GM12878 (cell line): ENCODE measurements around the gene PTCD3. TPM values are rescaled to one million over a fixed set of nuclear protein-coding genes. Genes with fewer than 3 reads are reported as not detected.

Source experiments
- ATAC-seq: fragments of 200-7000 bp; cut with Tn5 transposase; 3 replicates; pipeline ENCODE4 v1.9.1; 2020; ENCODE audit warnings: mild to moderate bottlenecking, moderate library complexity
- BruUV-seq: library from RNA; stranded (reverse); fragments of 400-500 nt; replicated peaks from 2 replicates; lab custom pipeline; 2021; lab: Mats Ljungman, UMichigan
- CTCF ChIA-PET: fragments of 300-600 bp; sonication (Branson Sonifier 250); formaldehyde crosslinking; extraction: SDS; loops from one replicate; lab custom pipeline; 2021; ENCODE audit warnings: inconsistent platforms; lab: Yijun Ruan, JAX
- POLR2A ChIA-PET: fragments of 350-600 bp; formaldehyde crosslinking; extraction: SDS; loops from one replicate; lab custom pipeline; 2021; ENCODE audit warnings: inconsistent platforms; lab: Charles Lee
- RAD21 ChIA-PET: fragments of 300-600 bp; sonication (Branson Sonifier 250); formaldehyde crosslinking; loops from one replicate; lab custom pipeline; 2023; ENCODE audit warnings: antibody characterized with exemption; ENCODE audit not compliant: unreplicated experiment; lab: Charles Lee
- SMC1A ChIA-PET: fragments of 300-600 bp; sonication (Branson Sonifier 250); formaldehyde crosslinking; loops from one replicate; lab custom pipeline; 2023; ENCODE audit not compliant: unreplicated experiment, uncharacterized antibody; lab: Charles Lee
- DNase-seq: peaks from one replicate; pipeline ENCODE4 v3.0.0-alpha.2; 2011; ENCODE audit warnings: low read depth, low spot score
- FAIRE-seq: peaks from 3 replicates; lab custom pipeline; 2011; peaks lifted over from hg19 to GRCh38; lab: Jason Lieb, UNC
- H2AFZ ChIP-seq: 2 replicates; pipeline ENCODE4 v1.6.0; 2011; ENCODE audit warnings: low read depth, low read length, control low read depth; ENCODE audit not compliant: control insufficient read depth
- H3K27ac ChIP-seq: 2 replicates; pipeline ENCODE4 v1.5.1; 2011; ENCODE audit warnings: control low read depth; ENCODE audit not compliant: control insufficient read depth, insufficient read depth
- H3K27me3 ChIP-seq, 2 experiments: replicated peaks in 1 of 2; 2 replicates each; pipeline versions ENCODE4 v1.6.0 to v1.6.1; 2011; ENCODE audit warnings: low read length in 1 of 2; ENCODE audit not compliant: control insufficient read depth in 2 of 2, insufficient read depth in 2 of 2
- H3K36me3 ChIP-seq, 2 experiments: 2 replicates each; pipeline ENCODE4 v1.5.1; 2011; ENCODE audit warnings: low read length in 1 of 2; ENCODE audit not compliant: control insufficient read depth in 2 of 2, insufficient read depth in 2 of 2
- H3K4me1 ChIP-seq: 2 replicates; pipeline ENCODE4 v1.6.1; 2011; ENCODE audit warnings: mild to moderate bottlenecking, low read length, moderate library complexity, mixed read lengths; ENCODE audit not compliant: control insufficient read depth, insufficient read depth
- H3K4me2 ChIP-seq: 2 replicates; pipeline ENCODE4 v1.6.0; 2011; ENCODE audit warnings: control low read depth; ENCODE audit not compliant: control insufficient read depth, insufficient read depth
- H3K4me3 ChIP-seq: fragments of 200-600 bp; sonication (generic); 2 replicates; pipeline ENCODE4 v1.5.1; 2016
- H3K79me2 ChIP-seq: 2 replicates; pipeline ENCODE4 v1.6.0; 2011; ENCODE audit warnings: low read length; ENCODE audit not compliant: control insufficient read depth, insufficient read depth
- H3K9ac ChIP-seq: 2 replicates; pipeline ENCODE4 v1.8.0; 2011; ENCODE audit warnings: low read length, control low read depth, mixed read lengths; ENCODE audit not compliant: control insufficient read depth, insufficient read depth
- H3K9me3 ChIP-seq: replicated peaks from 3 replicates; pipeline ENCODE4 v1.5.1; 2011; ENCODE audit warnings: mild to moderate bottlenecking, low read length; ENCODE audit not compliant: control insufficient read depth, insufficient read depth
- H4K20me1 ChIP-seq: 2 replicates; pipeline ENCODE4 v1.6.0; 2011; ENCODE audit not compliant: control insufficient read depth, insufficient read depth
- BCL11A ChIP-seq: IDR thresholded peaks from 2 replicates; pipeline ENCODE4 v1.6.1; 2011; ENCODE audit warnings: low read depth, low read length
- EP300 ChIP-seq, 2 experiments: fragments of 150-350 bp in 1 of 2; IDR thresholded peaks; 2 replicates each; pipeline ENCODE4 v1.6.1; 2011 to 2012; ENCODE audit warnings: low read depth in 2 of 2, low read length in 2 of 2, borderline replicate concordance in 1 of 2, improper control_type of control experiment in 1 of 2, inconsistent platforms in 1 of 2; ENCODE audit not compliant: control insufficient read depth in 1 of 2
- MEF2B ChIP-seq: fragments of 450-650 bp; IDR thresholded peaks from 2 replicates; pipeline ENCODE4 v1.6.1; 2018; ENCODE audit warnings: mild to moderate bottlenecking, moderate library complexity; ENCODE audit not compliant: partially characterized antibody, poor library complexity, severe bottlenecking
- PML ChIP-seq: IDR thresholded peaks from 2 replicates; pipeline ENCODE4 v1.6.1; 2012; ENCODE audit warnings: low read length, inconsistent platforms
- TCF7 ChIP-seq: IDR thresholded peaks from 2 replicates; pipeline ENCODE4 v1.6.1; 2014; ENCODE audit warnings: antibody characterized with exemption, borderline replicate concordance
- in situ Hi-C: fragments of 300-500 bp; cut with MboI; formaldehyde crosslinking; loops from 9 replicates; pipeline ENCODE4 v1.14.3; 2018; ENCODE audit warnings: mixed read lengths
- intact Hi-C: fragments of 100-400 bp; cut with micrococcal nuclease; formaldehyde crosslinking; loops from one replicate; pipeline ENCODE4 v1.14.2; 2022; ENCODE audit not compliant: unreplicated experiment
- polyA plus RNA-seq, 11 experiments: library from polyadenylated mRNA; depleted of rRNA in 4 of 11; unstranded in 6 of 11; stranded (reverse) in 5 of 11; fragments of >200 nt; fragmentation: Nextera tagmentation in 4 of 11; fragmentation: Illumina TruSeq in 1 of 11; extraction: Ambion mirVana in 4 of 11; extraction: Trizol in 1 of 11; gene quantifications; 1 replicate in 1 of 11; 2 replicates in 10 of 11; pipeline versions ENCODE4 v1.2.1 to v1.2.3, GENCODE V29; 2011 to 2016; ENCODE audit warnings: inconsistent platforms in 2 of 11, missing spikeins in 2 of 11, low read depth in 1 of 11
- total RNA-seq, 4 experiments: library from RNA; depleted of rRNA in 3 of 4; stranded (reverse); fragments of >200 nt in 3 of 4; fragmentation: Illumina TruSeq in 1 of 4; extraction: Trizol in 1 of 4; gene quantifications; 2 replicates each; pipeline versions ENCODE4 v1.2.1 to v1.2.3, GENCODE V29; 2013 to 2021
- TF ChIP-seq, protein P1 (sequence below): IDR thresholded peaks from 2 replicates; pipeline ENCODE4 v1.6.1; 2012; ENCODE audit warnings: mild to moderate bottlenecking, low read depth, low read length

Gene PTCD3
- total and polyA plus RNA-seq, 10 of the 15 experiments (the other 5 are each of a cell fraction or from before 2014, with no cell fraction given): 44.7 to 177 (median 127) TPM

DNA sequence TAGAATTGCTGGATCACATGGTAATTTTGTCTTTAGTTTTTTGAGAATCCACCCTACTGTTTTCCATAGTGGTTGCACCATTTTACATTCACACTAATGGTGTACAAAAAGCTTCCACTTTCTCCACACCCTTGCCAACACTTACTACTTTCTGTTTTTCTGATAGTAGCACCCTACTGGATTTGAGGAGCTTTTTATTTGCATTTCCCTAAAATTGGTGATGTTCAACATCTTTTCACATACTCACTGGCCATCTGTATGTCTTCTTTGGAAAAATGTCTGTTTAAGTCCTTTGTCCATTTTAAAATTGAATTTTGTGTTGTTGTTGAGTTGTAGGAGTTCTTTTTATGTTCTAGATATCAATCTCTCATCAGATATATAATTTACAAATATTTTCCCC is 3.9 kb upstream of the PTCD3 start:
- ChIA-PET RAD21 (no interaction called here), CTCF (no interaction called here), POLR2A (interaction anchor here (1.1 kb wide), 1 partner anchor 483 kb away, joined by 3 read pairs; no protein-coding TSS in a partner anchor)
- H3K27me3 ChIP-seq: no peaks in the 10 kb centered on the region
- DNase-seq (no peak), ATAC-seq (no peak)
- BruUV-seq: no TSS peak
- H3K27ac ChIP-seq: no peak overlapping the region
- intact Hi-C loops (no loop called here), in situ Hi-C loops (no loop called here)
- H3K4me1 ChIP-seq: no peaks in the 10 kb centered on the region
- peaks cover 67% of the 10 kb centered on the region for H3K79me2 ChIP-seq
- peaks cover 5 to 12% of the 10 kb centered on the region in 2 experiments; a peak in 3 of 4 replicates for H3K36me3 ChIP-seq
- H3K4me2 ChIP-seq: no peak overlapping the region
- peaks cover 2% of the 10 kb centered on the region; the same call in 2 of the 3 replicates for H3K9me3 ChIP-seq
- no peak for TF ChIP-seq TCF7
- TF ChIP-seq, protein P1, sequence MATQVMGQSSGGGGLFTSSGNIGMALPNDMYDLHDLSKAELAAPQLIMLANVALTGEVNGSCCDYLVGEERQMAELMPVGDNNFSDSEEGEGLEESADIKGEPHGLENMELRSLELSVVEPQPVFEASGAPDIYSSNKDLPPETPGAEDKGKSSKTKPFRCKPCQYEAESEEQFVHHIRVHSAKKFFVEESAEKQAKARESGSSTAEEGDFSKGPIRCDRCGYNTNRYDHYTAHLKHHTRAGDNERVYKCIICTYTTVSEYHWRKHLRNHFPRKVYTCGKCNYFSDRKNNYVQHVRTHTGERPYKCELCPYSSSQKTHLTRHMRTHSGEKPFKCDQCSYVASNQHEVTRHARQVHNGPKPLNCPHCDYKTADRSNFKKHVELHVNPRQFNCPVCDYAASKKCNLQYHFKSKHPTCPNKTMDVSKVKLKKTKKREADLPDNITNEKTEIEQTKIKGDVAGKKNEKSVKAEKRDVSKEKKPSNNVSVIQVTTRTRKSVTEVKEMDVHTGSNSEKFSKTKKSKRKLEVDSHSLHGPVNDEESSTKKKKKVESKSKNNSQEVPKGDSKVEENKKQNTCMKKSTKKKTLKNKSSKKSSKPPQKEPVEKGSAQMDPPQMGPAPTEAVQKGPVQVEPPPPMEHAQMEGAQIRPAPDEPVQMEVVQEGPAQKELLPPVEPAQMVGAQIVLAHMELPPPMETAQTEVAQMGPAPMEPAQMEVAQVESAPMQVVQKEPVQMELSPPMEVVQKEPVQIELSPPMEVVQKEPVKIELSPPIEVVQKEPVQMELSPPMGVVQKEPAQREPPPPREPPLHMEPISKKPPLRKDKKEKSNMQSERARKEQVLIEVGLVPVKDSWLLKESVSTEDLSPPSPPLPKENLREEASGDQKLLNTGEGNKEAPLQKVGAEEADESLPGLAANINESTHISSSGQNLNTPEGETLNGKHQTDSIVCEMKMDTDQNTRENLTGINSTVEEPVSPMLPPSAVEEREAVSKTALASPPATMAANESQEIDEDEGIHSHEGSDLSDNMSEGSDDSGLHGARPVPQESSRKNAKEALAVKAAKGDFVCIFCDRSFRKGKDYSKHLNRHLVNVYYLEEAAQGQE: no peak
- TF ChIP-seq EP300 (IDR thresholded peaks at IDR 0.05; ENCODE audit: borderline replicate concordance in 1 of 2, control insufficient read depth in 1 of 2, low read depth in 2 of 2, low read length in 2 of 2): no peak
- no peak for TF ChIP-seq MEF2B
- no peak for TF ChIP-seq BCL11A
- TF ChIP-seq PML: no peak
- TF ChIP-seq, all 136 proteins: peak for 0
- SMC1A ChIA-PET: interaction anchor here (0.6 to 1.3 kb wide), 2 partner anchors 275 to 296 kb away, joined by 3 read pairs; no protein-coding TSS in a partner anchor
- H3K9ac ChIP-seq: no peak overlapping the region
- no peak for FAIRE-seq
- H3K4me3 ChIP-seq: no peak overlapping the region
- no peaks in the 10 kb centered on the region for H4K20me1 ChIP-seq
- no peak overlapping the region for H2AFZ ChIP-seq
